ENCODE data around the gene ARHGEF19. TPM values are rescaled to one million over a fixed set of nuclear protein-coding genes. Genes with fewer than 3 reads are reported as not detected.

ARHGEF19 gene
- total RNA-seq, 1 donor = 6.5 TPM

- H3K4me2 ChIP-seq (ENCODE audit: insufficient read depth, low read length) = no peak overlapping the region
- H4K20me1 ChIP-seq (ENCODE audit: insufficient read depth, low read length) = no peaks in the 10 kb centered on the region
- H3K27ac ChIP-seq (ENCODE audit: low read depth, low read length) = no peak overlapping the region
- no peak for DNase-seq (ENCODE audit: insufficient read length, low spot score, missing footprints)
- no peak overlapping the region for H3K4me3 ChIP-seq (ENCODE audit: insufficient read depth, low read length)
- H3K36me3 ChIP-seq (ENCODE audit: insufficient read depth, low read length) = no peaks in the 10 kb centered on the region
- no peaks in the 10 kb centered on the region for H3K9me3 ChIP-seq (ENCODE audit: low read depth, low read length)
- H3K27me3 ChIP-seq (ENCODE audit: insufficient read depth, low read length) = no peaks in the 10 kb centered on the region
- no peak overlapping the region for H2AFZ ChIP-seq (ENCODE audit: low read length)
- H3K79me2 ChIP-seq (ENCODE audit: insufficient read depth, low read length) = no peaks in the 10 kb centered on the region
- peaks cover 73% of the 10 kb centered on the region for H3K4me1 ChIP-seq (ENCODE audit: insufficient read depth, low read length)
- TF ChIP-seq CTCF (IDR thresholded peaks at IDR 0.05; ENCODE audit: extremely low read depth, low read depth, low read length) = no peak
Measured at GRCh38 chr1:16177306-16177705, 35.1 kb downstream of the ARHGEF19 start.

- peaks cover 67% of the 10 kb centered on the region for H3K4me1 ChIP-seq (ENCODE audit: insufficient read depth, low read length)
- no peaks in the 10 kb centered on the region for H3K36me3 ChIP-seq (ENCODE audit: insufficient read depth, low read length)
- no peak overlapping the region for H3K4me3 ChIP-seq (ENCODE audit: insufficient read depth, low read length)
- no peaks in the 10 kb centered on the region for H3K27me3 ChIP-seq (ENCODE audit: insufficient read depth, low read length)
- DNase-seq (ENCODE audit: insufficient read length, low spot score, missing footprints) = peak; percentile 44
- H4K20me1 ChIP-seq (ENCODE audit: insufficient read depth, low read length) = no peaks in the 10 kb centered on the region
- peak overlapping the region; percentile 81 for H3K27ac ChIP-seq (ENCODE audit: low read depth, low read length)
- peak overlapping the region; percentile 78 for H3K4me2 ChIP-seq (ENCODE audit: insufficient read depth, low read length)
- peak overlapping the region; percentile 18 for H2AFZ ChIP-seq (ENCODE audit: low read length)
- no peak for TF ChIP-seq CTCF (IDR thresholded peaks at IDR 0.05; ENCODE audit: extremely low read depth, low read depth, low read length)
- H3K79me2 ChIP-seq (ENCODE audit: insufficient read depth, low read length) = no peaks in the 10 kb centered on the region
- H3K9me3 ChIP-seq (ENCODE audit: low read depth, low read length) = no peaks in the 10 kb centered on the region
Measured at GRCh38 chr1:16176653-16177052, 35.8 kb downstream of the ARHGEF19 start.

- no peak for TF ChIP-seq CTCF (IDR thresholded peaks at IDR 0.05; ENCODE audit: extremely low read depth, low read depth, low read length)
- no peaks in the 10 kb centered on the region for H3K36me3 ChIP-seq (ENCODE audit: insufficient read depth, low read length)
- peak overlapping the region; percentile 18 for H2AFZ ChIP-seq (ENCODE audit: low read length)
- no peaks in the 10 kb centered on the region for H4K20me1 ChIP-seq (ENCODE audit: insufficient read depth, low read length)
- H3K9me3 ChIP-seq (ENCODE audit: low read depth, low read length) = no peaks in the 10 kb centered on the region
- peak; percentile 95 for DNase-seq (ENCODE audit: insufficient read length, low spot score, missing footprints)
- peak overlapping the region; percentile 81 for H3K27ac ChIP-seq (ENCODE audit: low read depth, low read length)
- no peak overlapping the region for H3K4me3 ChIP-seq (ENCODE audit: insufficient read depth, low read length)
- H3K79me2 ChIP-seq (ENCODE audit: insufficient read depth, low read length) = no peaks in the 10 kb centered on the region
- peaks cover 59% of the 10 kb centered on the region for H3K4me1 ChIP-seq (ENCODE audit: insufficient read depth, low read length)
- H3K27me3 ChIP-seq (ENCODE audit: insufficient read depth, low read length) = no peaks in the 10 kb centered on the region
- H3K4me2 ChIP-seq (ENCODE audit: insufficient read depth, low read length) = peak overlapping the region; percentile 78
Measured at GRCh38 chr1:16175610-16176553, 36.6 kb downstream of the ARHGEF19 start.

- H3K79me2 ChIP-seq (ENCODE audit: insufficient read depth, low read length) = no peaks in the 10 kb centered on the region
- H3K4me1 ChIP-seq (ENCODE audit: insufficient read depth, low read length) = peaks cover 51% of the 10 kb centered on the region
- H3K27ac ChIP-seq (ENCODE audit: low read depth, low read length) = peak overlapping the region; percentile 81
- no peaks in the 10 kb centered on the region for H3K9me3 ChIP-seq (ENCODE audit: low read depth, low read length)
- H3K4me3 ChIP-seq (ENCODE audit: insufficient read depth, low read length) = no peak overlapping the region
- H2AFZ ChIP-seq (ENCODE audit: low read length) = no peak overlapping the region
- no peak for TF ChIP-seq CTCF (IDR thresholded peaks at IDR 0.05; ENCODE audit: extremely low read depth, low read depth, low read length)
- H3K4me2 ChIP-seq (ENCODE audit: insufficient read depth, low read length) = no peak overlapping the region
- no peaks in the 10 kb centered on the region for H3K27me3 ChIP-seq (ENCODE audit: insufficient read depth, low read length)
- no peaks in the 10 kb centered on the region for H3K36me3 ChIP-seq (ENCODE audit: insufficient read depth, low read length)
- H4K20me1 ChIP-seq (ENCODE audit: insufficient read depth, low read length) = no peaks in the 10 kb centered on the region
- peak; percentile 61 for DNase-seq (ENCODE audit: insufficient read length, low spot score, missing footprints)
Measured at GRCh38 chr1:16174886-16175598, 37.4 kb downstream of the ARHGEF19 start.

All from osteoblast (primary cell).